DLD1 (cell line): ENCODE results near the gene GP1BB.

Experiments used
- in situ Hi-C: cut with HindIII; loops from 2 replicates; pipeline ENCODE4 v1.10.0; 2017; ENCODE audit warnings: low sequenced_read_pairs

GP1BB gene

GRCh38 chr22:19754701-19755144 is 31.4 kb downstream of the GP1BB start:
- in situ Hi-C loops = loop anchor here (5.0 kb wide), 2 partner anchors 78 to 178 kb away; no protein-coding TSS in a partner anchor

- in situ Hi-C loops = loop anchor here (5.0 kb wide), 2 partner anchors 77 to 177 kb away; no protein-coding TSS in a partner anchor
Measured at GRCh38 chr22:19755145-19755710, 31.9 kb downstream of the GP1BB start.

GRCh38 chr22:19755722-19756287 is 32.5 kb downstream of the GP1BB start:
- in situ Hi-C loops = loop anchor here (5.0 kb wide), 2 partner anchors 76 to 176 kb away; no protein-coding TSS in a partner anchor

GRCh38 chr22:19756288-19757128 is 33.2 kb downstream of the GP1BB start:
- in situ Hi-C loops = loop anchor here (5.0 kb wide), 2 partner anchors 76 to 176 kb away; no protein-coding TSS in a partner anchor

- in situ Hi-C loops = loop anchor here (5.0 kb wide), 2 partner anchors 75 to 175 kb away; no protein-coding TSS in a partner anchor
Measured at GRCh38 chr22:19757140-19757984, 34.0 kb downstream of the GP1BB start.

GRCh38 chr22:19757985-19758895 is 34.9 kb downstream of the GP1BB start:
- in situ Hi-C loops = loop anchor here (5.0 kb wide), 2 partner anchors 74 to 174 kb away; no protein-coding TSS in a partner anchor

GRCh38 chr22:19758896-19759426 is 35.6 kb downstream of the GP1BB start:
- in situ Hi-C loops = loop anchor here (5.0 kb wide), 2 partner anchors 73 to 173 kb away; no protein-coding TSS in a partner anchor

- in situ Hi-C loops = loop anchor here (5.0 kb wide), 2 partner anchors 73 to 173 kb away; no protein-coding TSS in a partner anchor
Measured at GRCh38 chr22:19759427-19760057, 36.2 kb downstream of the GP1BB start.

- in situ Hi-C loops = no loop called here
Measured at GRCh38 chr22:19760058-19760950, 37.0 kb downstream of the GP1BB start, which contains the start of gene TBX1. Gene TBX1, plus strand, starts transcription at chr22:19760778. Its CDS starts 66 bp downstream, at chr22:19760844.

GRCh38 chr22:19760951-19761724 is 37.8 kb downstream of the GP1BB start:
- in situ Hi-C loops = no loop called here

- in situ Hi-C loops = no loop called here
Measured at GRCh38 chr22:19761725-19762567, 38.6 kb downstream of the GP1BB start.

GRCh38 chr22:19762568-19763457 is 39.5 kb downstream of the GP1BB start:
- in situ Hi-C loops = no loop called here

- in situ Hi-C loops = no loop called here
Measured at GRCh38 chr22:19763458-19764298, 40.3 kb downstream of the GP1BB start.

- in situ Hi-C loops = no loop called here
Measured at GRCh38 chr22:19764299-19764593, 40.9 kb downstream of the GP1BB start.
